CD4-positive, alpha-beta T cell (primary cell): ENCODE data around the gene SOX1. TPM values are rescaled to one million over a fixed set of nuclear protein-coding genes. Genes with fewer than 3 reads are reported as not detected.

Source experiments
- ATAC-seq: fragments of 200-7000 bp; cut with Tn5 transposase; one replicate; pipeline ENCODE4 v1.10.0; 2022; ENCODE audit warnings: mild to moderate bottlenecking; ENCODE audit not compliant: poor library complexity
- CTCF ChIA-PET: fragments of 350-600 bp; sonication (Branson Sonifier 250); formaldehyde crosslinking; loops from one replicate; lab custom pipeline; 2021; ENCODE audit warnings: antibody characterized with exemption, inconsistent platforms; lab: Charles Lee
- POLR2A ChIA-PET: fragments of 350-600 bp; sonication (Branson Sonifier 250); formaldehyde crosslinking; loops from one replicate; lab custom pipeline; 2021; ENCODE audit warnings: antibody characterized with exemption, inconsistent platforms; lab: Charles Lee
- DNase-seq, 14 experiments: peaks; one replicate each; pipeline ENCODE4 v3.0.0-alpha.2; 2013 to 2020; ENCODE audit warnings: mixed read lengths in 2 of 14
- H3K27ac ChIP-seq, 2 donors: one replicate each; pipeline versions ENCODE4 v1.5.1 to v1.7.0; 2013; ENCODE audit warnings: low read length in 2 of 2, low read depth in 1 of 2, mild to moderate bottlenecking in 1 of 2
- H3K27me3 ChIP-seq, 2 experiments: 1 replicate in 1 of 2; 2 replicates in 1 of 2; pipeline versions ENCODE4 v1.6.1 to v1.7.0; 2013; ENCODE audit warnings: low read length in 2 of 2, control low read depth in 1 of 2, mild to moderate bottlenecking in 1 of 2, moderate library complexity in 1 of 2; ENCODE audit not compliant: insufficient read depth in 2 of 2, control insufficient read depth in 1 of 2
- H3K36me3 ChIP-seq: one replicate; pipeline ENCODE4 v1.6.1; 2013; ENCODE audit warnings: low read length, control low read depth; ENCODE audit not compliant: insufficient read depth
- H3K4me1 ChIP-seq: one replicate; pipeline ENCODE4 v1.6.1; 2013; ENCODE audit warnings: low read length, control low read depth; ENCODE audit not compliant: insufficient read depth
- H3K4me3 ChIP-seq: one replicate; pipeline ENCODE4 v1.5.1; 2013; ENCODE audit warnings: mild to moderate bottlenecking, low read length, moderate library complexity
- H3K9me3 ChIP-seq, 2 experiments: 1 replicate in 1 of 2; 2 replicates in 1 of 2; pipeline versions ENCODE4 v1.6.1 to v1.7.0; 2013; ENCODE audit warnings: low read length in 2 of 2, mild to moderate bottlenecking in 2 of 2, control low read depth in 1 of 2, moderate library complexity in 1 of 2; ENCODE audit not compliant: control insufficient read depth in 1 of 2, insufficient read depth in 1 of 2
- H3K27ac Mint-ChIP-seq: one replicate; pipeline ENCODE4 v1.8.0; 2020; ENCODE audit warnings: mixed read lengths
- H3K27me3 Mint-ChIP-seq: one replicate; pipeline ENCODE4 v1.8.0; 2021; ENCODE audit warnings: mixed read lengths
- H3K36me3 Mint-ChIP-seq: one replicate; pipeline ENCODE4 v1.8.0; 2021; ENCODE audit warnings: low read depth, mixed read lengths
- H3K4me1 Mint-ChIP-seq: one replicate; pipeline ENCODE4 v1.8.0; 2021; ENCODE audit warnings: low read depth, mixed read lengths
- H3K4me3 Mint-ChIP-seq: one replicate; pipeline ENCODE4 v1.8.0; 2020; ENCODE audit warnings: mild to moderate bottlenecking, mixed read lengths
- H3K9me3 Mint-ChIP-seq: one replicate; pipeline ENCODE4 v1.8.0; 2020; ENCODE audit warnings: mixed read lengths
- intact Hi-C, 2 experiments: fragments of 100-400 bp; cut with DNase I in 1 of 2; cut with micrococcal nuclease in 1 of 2; formaldehyde crosslinking; loops; one replicate each; pipeline versions ENCODE4 v1.15.1 to v1.9.0; 2023 to 2025; cut with DNase I, micrococcal nuclease
- total RNA-seq, 174 experiments: library from RNA in 2 of 174; stranded (reverse) in 2 of 174; gene quantifications; one replicate each; pipeline ENCODE4 v1.2.3 and lab custom pipeline; 2021 to 2026
- TF ChIP-seq, protein P1 (sequence below): fragments of 200-600 bp; IDR thresholded peaks from one replicate; pipeline ENCODE4 v1.8.0; 2022; ENCODE audit warnings: antibody characterized with exemption, mild to moderate bottlenecking

The SOX1 gene
- total RNA-seq, 2 experiments from 2014 or later, result not detected

DNA sequence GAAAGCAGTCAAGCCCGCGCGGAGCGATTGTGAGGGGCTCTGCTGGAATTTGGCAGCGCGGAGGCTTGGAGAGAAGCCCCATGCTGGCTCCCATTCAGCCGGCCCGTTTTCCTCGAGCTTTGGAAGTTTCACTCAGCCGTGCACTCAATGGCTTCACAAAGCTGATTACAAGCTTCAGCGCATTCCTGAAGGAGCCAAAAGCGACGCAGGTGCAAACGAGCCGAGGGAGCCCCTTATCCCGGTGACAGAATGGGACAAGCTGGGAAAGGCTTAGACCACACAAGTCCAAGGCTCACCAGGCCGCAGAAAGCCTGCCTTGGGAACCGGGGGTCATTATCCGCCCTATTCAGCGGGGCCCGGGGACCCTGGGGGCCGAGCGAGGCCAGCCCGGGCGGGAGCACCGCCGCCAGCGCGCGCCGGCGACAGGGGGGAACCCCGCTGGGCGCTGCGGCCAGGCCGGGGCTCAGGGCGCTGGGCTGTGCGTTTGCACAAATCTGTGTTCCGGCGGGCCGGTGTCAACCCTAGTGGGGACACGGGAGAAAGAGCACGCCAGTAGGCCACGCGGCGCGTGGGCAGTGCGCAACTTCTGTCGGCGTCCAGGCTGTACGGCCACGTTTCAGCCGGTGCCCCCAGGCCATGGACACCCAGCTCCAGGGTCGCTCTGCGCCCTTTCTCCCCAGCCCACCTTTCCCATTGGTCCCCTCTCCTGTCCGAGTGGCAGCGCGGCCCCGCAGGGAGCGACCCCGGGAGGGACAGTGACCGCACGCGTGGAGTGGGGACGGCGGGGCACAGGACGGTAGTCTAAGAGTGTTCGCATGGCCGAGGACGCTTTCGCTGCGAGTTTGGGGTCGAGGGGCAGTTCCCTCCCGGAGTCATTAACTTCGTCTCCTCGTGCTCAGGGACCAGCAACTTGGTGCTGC is 37.3 kb downstream of the SOX1 start:
- ATAC-seq, result no peak
- intact Hi-C loops, result no loop called here
- CTCF ChIA-PET, result no interaction called here
- no peaks in the 10 kb centered on the region for H3K4me1 ChIP-seq
- H3K9me3 ChIP-seq, result peaks cover 0 to 13% of the 10 kb centered on the region in 2 experiments
- no peak for DNase-seq
- H3K27me3 ChIP-seq, result peaks cover 37 to 66% of the 10 kb centered on the region in 2 experiments
- H3K4me3 Mint-ChIP-seq, result no peak overlapping the region
- H3K9me3 Mint-ChIP-seq, result no peaks in the 10 kb centered on the region
- H3K36me3 ChIP-seq, result no peaks in the 10 kb centered on the region
- H3K4me1 Mint-ChIP-seq, result no peaks in the 10 kb centered on the region
- no peaks in the 10 kb centered on the region for H3K36me3 Mint-ChIP-seq
- POLR2A ChIA-PET, result no interaction called here
- H3K27ac ChIP-seq, result no peak overlapping the region
- TF ChIP-seq, protein P1, sequence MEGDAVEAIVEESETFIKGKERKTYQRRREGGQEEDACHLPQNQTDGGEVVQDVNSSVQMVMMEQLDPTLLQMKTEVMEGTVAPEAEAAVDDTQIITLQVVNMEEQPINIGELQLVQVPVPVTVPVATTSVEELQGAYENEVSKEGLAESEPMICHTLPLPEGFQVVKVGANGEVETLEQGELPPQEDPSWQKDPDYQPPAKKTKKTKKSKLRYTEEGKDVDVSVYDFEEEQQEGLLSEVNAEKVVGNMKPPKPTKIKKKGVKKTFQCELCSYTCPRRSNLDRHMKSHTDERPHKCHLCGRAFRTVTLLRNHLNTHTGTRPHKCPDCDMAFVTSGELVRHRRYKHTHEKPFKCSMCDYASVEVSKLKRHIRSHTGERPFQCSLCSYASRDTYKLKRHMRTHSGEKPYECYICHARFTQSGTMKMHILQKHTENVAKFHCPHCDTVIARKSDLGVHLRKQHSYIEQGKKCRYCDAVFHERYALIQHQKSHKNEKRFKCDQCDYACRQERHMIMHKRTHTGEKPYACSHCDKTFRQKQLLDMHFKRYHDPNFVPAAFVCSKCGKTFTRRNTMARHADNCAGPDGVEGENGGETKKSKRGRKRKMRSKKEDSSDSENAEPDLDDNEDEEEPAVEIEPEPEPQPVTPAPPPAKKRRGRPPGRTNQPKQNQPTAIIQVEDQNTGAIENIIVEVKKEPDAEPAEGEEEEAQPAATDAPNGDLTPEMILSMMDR, result no peak
- no peak overlapping the region for H3K4me3 ChIP-seq
- H3K27ac Mint-ChIP-seq, result no peak overlapping the region
- H3K27me3 Mint-ChIP-seq, result peaks cover 70% of the 10 kb centered on the region

DNA sequence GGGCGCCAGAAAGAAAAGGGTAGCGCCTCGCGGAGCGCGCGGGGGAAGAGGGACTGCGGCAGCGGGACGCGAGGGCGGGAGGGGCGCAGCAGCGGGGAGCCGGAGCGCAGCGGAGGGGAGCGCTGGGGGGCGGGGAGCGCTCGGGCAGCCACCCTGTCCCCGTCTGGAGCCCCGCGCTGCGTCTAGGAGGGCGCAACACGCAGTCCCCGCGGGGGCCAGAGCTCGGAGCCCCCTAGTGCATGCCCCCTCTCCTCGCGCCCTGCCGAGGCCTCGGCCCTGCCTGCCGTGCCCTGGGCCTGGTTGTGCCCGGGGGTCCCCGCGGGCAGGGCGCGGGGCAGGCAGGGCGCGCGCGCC is 37.9 kb downstream of the SOX1 start:
- ChIA-PET CTCF (no interaction called here), POLR2A (no interaction called here)
- H3K4me1 Mint-ChIP-seq, result no peaks in the 10 kb centered on the region
- no peak for DNase-seq
- Histone ChIP-seq H3K27me3 (peaks cover 37 to 66% of the 10 kb centered on the region in 2 experiments), H3K4me1 (no peaks in the 10 kb centered on the region), H3K4me3 (no peak overlapping the region), H3K36me3 (no peaks in the 10 kb centered on the region), H3K9me3 (peaks cover 0 to 13% of the 10 kb centered on the region in 2 experiments), H3K27ac (no peak overlapping the region)
- intact Hi-C loops, result no loop called here
- no peak for ATAC-seq
- H3K27me3 Mint-ChIP-seq, result peaks cover 70% of the 10 kb centered on the region
- H3K36me3 Mint-ChIP-seq, result no peaks in the 10 kb centered on the region
- TF ChIP-seq, protein P1, result no peak
- no peaks in the 10 kb centered on the region for H3K9me3 Mint-ChIP-seq
- no peak overlapping the region for H3K27ac Mint-ChIP-seq
- no peak overlapping the region for H3K4me3 Mint-ChIP-seq

DNA sequence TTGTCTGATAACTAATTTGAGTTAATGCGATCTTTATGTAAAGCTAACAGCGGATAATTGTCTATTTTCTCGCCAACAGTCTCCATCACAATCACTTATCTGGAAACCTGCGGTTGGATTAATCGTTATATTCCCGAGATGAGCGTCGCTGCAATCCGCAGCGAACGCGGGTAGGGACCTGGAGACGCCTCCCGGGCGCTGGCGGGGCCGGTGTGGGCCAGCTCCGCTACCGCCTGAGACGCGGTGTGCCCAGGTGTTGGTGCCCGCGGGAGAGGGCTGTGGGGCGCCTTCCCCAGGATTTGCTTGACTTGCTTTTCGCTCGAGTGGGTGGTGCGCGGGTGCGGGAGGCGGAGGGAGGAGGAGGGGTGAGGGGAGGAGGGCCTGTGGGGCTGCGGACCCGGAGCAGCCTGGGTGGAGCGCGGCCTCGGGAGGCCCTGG is 38.3 kb downstream of the SOX1 start:
- peaks cover 70% of the 10 kb centered on the region for H3K27me3 Mint-ChIP-seq
- no peak overlapping the region for H3K27ac Mint-ChIP-seq
- no peaks in the 10 kb centered on the region for H3K36me3 Mint-ChIP-seq
- TF ChIP-seq, protein P1, result no peak
- no peak for ATAC-seq
- Histone ChIP-seq H3K27ac (no peak overlapping the region), H3K4me1 (no peaks in the 10 kb centered on the region), H3K4me3 (no peak overlapping the region), H3K9me3 (peaks cover 0 to 13% of the 10 kb centered on the region in 2 experiments), H3K36me3 (no peaks in the 10 kb centered on the region), H3K27me3 (peaks cover 37 to 66% of the 10 kb centered on the region in 2 experiments)
- no peak overlapping the region for H3K4me3 Mint-ChIP-seq
- ChIA-PET CTCF (no interaction called here), POLR2A (no interaction called here)
- H3K4me1 Mint-ChIP-seq, result no peaks in the 10 kb centered on the region
- intact Hi-C loops, result no loop called here
- DNase-seq, result no peak
- no peaks in the 10 kb centered on the region for H3K9me3 Mint-ChIP-seq
